Measurements from ENCODE around the gene NCKAP1. TPM values are rescaled to one million over a fixed set of nuclear protein-coding genes. Genes with fewer than 3 reads are reported as not detected.
A peak's percentile ranks its signal among the peaks of the same experiment; 100 is the strongest.
"Not testable (repeated sequence)": the region's sequence is repeated elsewhere in the genome, so short reads cannot be mapped to it uniquely, and the experiment has no call there.

Gene NCKAP1
- total RNA-seq, 1 donor from 2014 or later, result 106 TPM

GRCh38 chr2:183063083-183063482 is 24.8 kb upstream of the NCKAP1 start:
- no peak for DNase-seq (ENCODE audit: low read depth, low spot score)
- H3K4me1 Mint-ChIP-seq, result peaks cover 28% of the 10 kb centered on the region

DNA sequence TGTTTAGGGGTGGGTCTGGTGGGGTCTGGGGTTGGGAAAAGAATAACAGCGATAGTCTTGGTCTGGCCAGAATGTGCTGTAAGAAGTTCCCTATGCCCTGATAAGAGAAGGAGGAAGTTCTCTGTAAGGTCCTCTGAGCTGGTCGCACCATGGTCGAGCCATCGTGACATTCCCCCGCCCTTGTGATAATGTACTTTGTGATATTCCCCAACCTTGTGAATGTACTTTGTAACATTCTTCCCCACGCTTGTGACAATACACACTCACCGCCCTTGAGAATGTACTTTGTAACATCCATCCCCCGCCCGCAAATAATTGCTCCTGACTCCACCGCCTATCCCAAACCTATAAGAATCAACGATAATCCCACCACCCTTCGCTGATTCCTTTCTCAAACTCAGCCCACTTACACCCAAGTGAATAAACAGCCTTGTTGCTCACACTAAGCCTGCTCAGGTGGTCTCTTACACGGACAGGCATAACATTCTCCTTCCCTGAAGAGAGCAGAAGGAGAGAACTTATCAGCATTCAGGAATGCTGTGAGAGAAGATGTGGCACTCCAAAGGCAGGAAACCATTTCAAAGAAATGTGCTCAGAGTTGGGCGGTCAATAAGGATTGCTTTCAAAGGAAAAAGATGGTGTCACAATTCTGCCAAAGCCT is 22.4 kb upstream of the NCKAP1 start:
- peaks cover 4% of the 10 kb centered on the region for H3K9me3 Mint-ChIP-seq
- H3K4me3 Mint-ChIP-seq, result no peak overlapping the region
- peaks cover 28% of the 10 kb centered on the region for H3K4me1 Mint-ChIP-seq

More at GRCh38 chr2:183063083-183063482, 24.8 kb upstream of the NCKAP1 start:
- no peak for TF ChIP-seq CTCF (conservative IDR thresholded peaks at IDR 0.05)
- H3K9me3 Mint-ChIP-seq, result peaks cover 4% of the 10 kb centered on the region
- H3K27ac Mint-ChIP-seq (ENCODE audit: unreplicated experiment), result peak overlapping the region; percentile 32
- no peaks in the 10 kb centered on the region for H3K27me3 Mint-ChIP-seq (ENCODE audit: low read depth)
- H3K4me3 Mint-ChIP-seq, result no peak overlapping the region
- no peaks in the 10 kb centered on the region for H3K36me3 Mint-ChIP-seq (ENCODE audit: low read depth)

GRCh38 chr2:183059561-183059960 is 21.3 kb upstream of the NCKAP1 start:
- no peak for TF ChIP-seq CTCF (conservative IDR thresholded peaks at IDR 0.05)
- Mint-ChIP-seq H3K36me3 (ENCODE audit: low read depth) (no peaks in the 10 kb centered on the region), H3K9me3 (peaks cover 4% of the 10 kb centered on the region), H3K4me3 (no peak overlapping the region), H3K27ac (ENCODE audit: unreplicated experiment) (peak overlapping the region; percentile 50), H3K4me1 (peaks cover 28% of the 10 kb centered on the region), H3K27me3 (ENCODE audit: low read depth) (no peaks in the 10 kb centered on the region)
- no peak for DNase-seq (ENCODE audit: low read depth, low spot score)

More for the DNA sequence above, 22.4 kb upstream of the NCKAP1 start:
- DNase-seq (ENCODE audit: low read depth, low spot score), result no peak
- no peak for TF ChIP-seq CTCF (conservative IDR thresholded peaks at IDR 0.05)
- H3K27ac Mint-ChIP-seq (ENCODE audit: unreplicated experiment), result no peak overlapping the region
- no peaks in the 10 kb centered on the region for H3K27me3 Mint-ChIP-seq (ENCODE audit: low read depth)
- no peaks in the 10 kb centered on the region for H3K36me3 Mint-ChIP-seq (ENCODE audit: low read depth)

- no peaks in the 10 kb centered on the region for H3K36me3 Mint-ChIP-seq (ENCODE audit: low read depth)
- no peak for DNase-seq (ENCODE audit: low read depth, low spot score)
- no peak for TF ChIP-seq CTCF (conservative IDR thresholded peaks at IDR 0.05)
- peaks cover 4% of the 10 kb centered on the region for H3K9me3 Mint-ChIP-seq
- H3K27me3 Mint-ChIP-seq (ENCODE audit: low read depth), result no peaks in the 10 kb centered on the region
- H3K4me1 Mint-ChIP-seq, result peaks cover 8% of the 10 kb centered on the region
- H3K27ac Mint-ChIP-seq (ENCODE audit: unreplicated experiment), result no peak overlapping the region
- H3K4me3 Mint-ChIP-seq, result no peak overlapping the region
Observed at GRCh38 chr2:183057333-183057985, 19.2 kb upstream of the NCKAP1 start.

GRCh38 chr2:183049420-183049819 is 11.2 kb upstream of the NCKAP1 start:
- H3K4me3 Mint-ChIP-seq, result no peak overlapping the region
- no peak for DNase-seq (ENCODE audit: low read depth, low spot score)
- peaks cover 7% of the 10 kb centered on the region for H3K27me3 Mint-ChIP-seq (ENCODE audit: low read depth)
- H3K27ac Mint-ChIP-seq (ENCODE audit: unreplicated experiment), result no peak overlapping the region
- TF ChIP-seq CTCF (conservative IDR thresholded peaks at IDR 0.05), result no peak
- H3K36me3 Mint-ChIP-seq (ENCODE audit: low read depth), result no peaks in the 10 kb centered on the region
- H3K9me3 Mint-ChIP-seq, result peaks cover 3% of the 10 kb centered on the region
- H3K4me1 Mint-ChIP-seq, result no peaks in the 10 kb centered on the region

DNA sequence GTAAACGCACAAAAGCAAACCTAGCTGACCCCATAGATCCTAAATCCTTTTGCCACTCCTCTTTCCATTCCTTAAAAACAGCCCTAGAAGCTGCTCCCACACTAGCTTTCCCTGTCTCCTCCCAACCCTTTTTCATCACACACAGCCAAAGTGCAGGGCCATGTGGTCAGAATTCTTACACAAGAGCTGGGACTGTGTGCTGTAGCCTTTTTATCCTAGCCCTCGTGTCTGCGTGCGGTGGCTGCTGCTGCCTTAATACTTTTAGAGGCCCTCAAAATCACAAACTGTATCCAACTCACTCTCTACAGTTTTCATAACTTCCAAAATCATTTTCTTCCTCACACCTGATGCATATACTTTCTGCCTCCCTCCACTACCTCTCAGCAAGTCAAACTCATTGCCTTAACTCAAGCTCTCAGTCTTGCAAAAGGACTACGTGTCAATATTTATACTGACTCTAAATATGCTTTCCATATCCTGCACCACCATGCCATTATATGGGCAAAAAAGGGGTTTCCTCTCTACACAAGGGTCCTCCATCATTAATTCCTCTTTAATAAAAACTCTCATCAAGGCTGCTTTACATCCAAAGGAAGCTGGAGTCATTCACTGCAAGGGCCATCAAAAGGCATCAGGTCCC is 9.3 kb upstream of the NCKAP1 start:
- DNase-seq (ENCODE audit: low read depth, low spot score); H3K4me1 Mint-ChIP-seq; H3K4me3 Mint-ChIP-seq; H3K9me3 Mint-ChIP-seq; H3K36me3 Mint-ChIP-seq (ENCODE audit: low read depth); H3K27ac Mint-ChIP-seq (ENCODE audit: unreplicated experiment); H3K27me3 Mint-ChIP-seq (ENCODE audit: low read depth): not testable (repeated sequence)

DNA sequence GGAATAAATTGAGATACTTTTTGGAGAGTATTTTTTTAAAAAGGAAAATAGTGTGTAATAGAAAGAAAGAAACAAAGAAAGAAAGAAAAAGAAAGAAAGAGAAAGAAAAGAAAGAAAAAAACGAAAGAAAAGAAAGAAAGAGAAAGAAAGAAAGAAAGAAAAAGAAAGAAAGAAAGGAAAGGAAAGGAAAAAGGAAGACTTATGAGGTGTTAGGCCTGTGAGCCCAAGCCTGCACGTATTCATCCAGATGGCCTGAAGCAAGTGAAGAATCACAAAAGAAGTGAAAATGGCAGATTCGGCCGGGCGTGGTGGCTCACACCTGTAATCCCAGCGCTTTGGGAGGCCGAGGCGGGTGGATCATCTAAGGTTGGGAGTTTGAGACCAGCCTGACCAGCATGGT is 5.3 kb upstream of the NCKAP1 start:
- H3K36me3 Mint-ChIP-seq (ENCODE audit: low read depth); H3K27ac Mint-ChIP-seq (ENCODE audit: unreplicated experiment); DNase-seq (ENCODE audit: low read depth, low spot score); H3K9me3 Mint-ChIP-seq; H3K4me1 Mint-ChIP-seq; H3K4me3 Mint-ChIP-seq: not testable (repeated sequence)
- H3K27me3 Mint-ChIP-seq (ENCODE audit: low read depth), result peaks cover 26% of the 10 kb centered on the region

Measured in neural crest cell (in vitro differentiated cells).